GM23338 (cell line): ENCODE results near the gene MLH1.

Experiments used
- CTCF ChIP-seq, 2 experiments: fragments of 200-600 bp in 1 of 2; sonication (generic) in 1 of 2; conservative IDR thresholded peaks; 2 replicates each; pipeline versions ENCODE4 v1.5.1 to v1.6.1; 2016 to 2017; ENCODE audit warnings: antibody characterized with exemption in 2 of 2, low read depth in 2 of 2, mild to moderate bottlenecking in 2 of 2, moderate library complexity in 1 of 2
- EZH2 ChIP-seq: fragments of 200-600 bp; sonication (generic); IDR thresholded peaks from one replicate; pipeline ENCODE4 v1.8.0; 2017; ENCODE audit warnings: antibody characterized with exemption, mild to moderate bottlenecking, low read depth; ENCODE audit not compliant: unreplicated experiment
- POLR2AphosphoS5 ChIP-seq: IDR thresholded peaks from 2 replicates; pipeline ENCODE4 v1.6.1; 2016; ENCODE audit warnings: antibody characterized with exemption, low read depth
- ZNF114 ChIP-seq: fragments of 250-450 bp; sonication (Bioruptor Pico); IDR thresholded peaks from 2 replicates; pipeline ENCODE4 v1.5.0; 2020; ENCODE audit warnings: mild to moderate bottlenecking, moderate library complexity
- TF ChIP-seq, protein P1 (sequence below): IDR thresholded peaks from one replicate; pipeline ENCODE4 v1.6.1; 2018; ENCODE audit warnings: antibody characterized with exemption; ENCODE audit not compliant: unreplicated experiment

GRCh38 chr3:36944641-36945270 is 48.6 kb upstream of the MLH1 start, which contains the start of gene TRANK1:
- no peak for TF ChIP-seq CTCF (conservative IDR thresholded peaks at IDR 0.05; ENCODE audit: low read depth in 2 of 2)
- TF ChIP-seq POLR2AphosphoS5 = no peak
- no peak for TF ChIP-seq EZH2
- no peak for TF ChIP-seq ZNF114 (CRISPR knock-in tag)
- TF ChIP-seq, protein P1, sequence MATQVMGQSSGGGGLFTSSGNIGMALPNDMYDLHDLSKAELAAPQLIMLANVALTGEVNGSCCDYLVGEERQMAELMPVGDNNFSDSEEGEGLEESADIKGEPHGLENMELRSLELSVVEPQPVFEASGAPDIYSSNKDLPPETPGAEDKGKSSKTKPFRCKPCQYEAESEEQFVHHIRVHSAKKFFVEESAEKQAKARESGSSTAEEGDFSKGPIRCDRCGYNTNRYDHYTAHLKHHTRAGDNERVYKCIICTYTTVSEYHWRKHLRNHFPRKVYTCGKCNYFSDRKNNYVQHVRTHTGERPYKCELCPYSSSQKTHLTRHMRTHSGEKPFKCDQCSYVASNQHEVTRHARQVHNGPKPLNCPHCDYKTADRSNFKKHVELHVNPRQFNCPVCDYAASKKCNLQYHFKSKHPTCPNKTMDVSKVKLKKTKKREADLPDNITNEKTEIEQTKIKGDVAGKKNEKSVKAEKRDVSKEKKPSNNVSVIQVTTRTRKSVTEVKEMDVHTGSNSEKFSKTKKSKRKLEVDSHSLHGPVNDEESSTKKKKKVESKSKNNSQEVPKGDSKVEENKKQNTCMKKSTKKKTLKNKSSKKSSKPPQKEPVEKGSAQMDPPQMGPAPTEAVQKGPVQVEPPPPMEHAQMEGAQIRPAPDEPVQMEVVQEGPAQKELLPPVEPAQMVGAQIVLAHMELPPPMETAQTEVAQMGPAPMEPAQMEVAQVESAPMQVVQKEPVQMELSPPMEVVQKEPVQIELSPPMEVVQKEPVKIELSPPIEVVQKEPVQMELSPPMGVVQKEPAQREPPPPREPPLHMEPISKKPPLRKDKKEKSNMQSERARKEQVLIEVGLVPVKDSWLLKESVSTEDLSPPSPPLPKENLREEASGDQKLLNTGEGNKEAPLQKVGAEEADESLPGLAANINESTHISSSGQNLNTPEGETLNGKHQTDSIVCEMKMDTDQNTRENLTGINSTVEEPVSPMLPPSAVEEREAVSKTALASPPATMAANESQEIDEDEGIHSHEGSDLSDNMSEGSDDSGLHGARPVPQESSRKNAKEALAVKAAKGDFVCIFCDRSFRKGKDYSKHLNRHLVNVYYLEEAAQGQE = no peak
